GM12873 (cell line): ENCODE measurements around the gene FSTL4.
A peak's percentile ranks its signal among the peaks of the same experiment; 100 is the strongest.

Source experiments
- CTCF ChIP-seq: IDR thresholded peaks from 2 replicates; pipeline ENCODE4 v1.5.1; 2012; ENCODE audit warnings: low read depth, mild to moderate bottlenecking, moderate library complexity, low read length, control low read depth; ENCODE audit not compliant: insufficient read depth; ENCODE audit errors: missing control alignments

FSTL4 gene

GRCh38 chr5:133367071-133367786 lies 245.1 kb downstream of the FSTL4 start:
- no peak for TF ChIP-seq CTCF

GRCh38 chr5:133366438-133366837 lies 245.9 kb downstream of the FSTL4 start:
- no peak for TF ChIP-seq CTCF

- TF ChIP-seq CTCF: no peak
These were observed 246.6 kb downstream of the FSTL4 start for GRCh38 chr5:133365738-133366137.

- TF ChIP-seq CTCF: peak; percentile 47
These were observed 247.2 kb downstream of the FSTL4 start for GRCh38 chr5:133364936-133365707.

- TF ChIP-seq CTCF: no peak
These were observed 248.3 kb downstream of the FSTL4 start for GRCh38 chr5:133363807-133364587.

GRCh38 chr5:133362438-133362837 lies 249.9 kb downstream of the FSTL4 start:
- TF ChIP-seq CTCF: no peak

- no peak for TF ChIP-seq CTCF
These were observed 250.4 kb downstream of the FSTL4 start for GRCh38 chr5:133361922-133362321.
